A549 (cell line): ENCODE results near the gene DYNC1H1.

Source experiments
- JUN ChIP-seq, 2 experiments: fragments of >200 bp; sonication (Bioruptor Twin); formaldehyde crosslinking; IDR thresholded peaks; 2 replicates in 1 of 2; 3 replicates in 1 of 2; pipeline ENCODE4 v1.6.1; 2016 to 2017
- KDM1A ChIP-seq: fragments of 200-600 bp; sonication (generic); IDR thresholded peaks from 2 replicates; pipeline ENCODE4 v1.6.1; 2016; ENCODE audit warnings: low read depth, mild to moderate bottlenecking
- POLR2A ChIP-seq: IDR thresholded peaks from 2 replicates; pipeline ENCODE4 v1.6.1; 2012; ENCODE audit warnings: mild to moderate bottlenecking, low read length
- POLR2AphosphoS2 ChIP-seq: conservative IDR thresholded peaks from 2 replicates; pipeline ENCODE4 v1.6.1; 2012; ENCODE audit warnings: low read length, improper control_type of control experiment, inconsistent platforms
- RCOR1 ChIP-seq: fragments of 150-350 bp; IDR thresholded peaks from 2 replicates; pipeline ENCODE4 v1.6.1; 2014; ENCODE audit warnings: antibody characterized with exemption, low read length, low read depth
- RFX5 ChIP-seq: fragments of 450-650 bp; IDR thresholded peaks from 2 replicates; pipeline ENCODE4 v1.7.1; 2014; ENCODE audit warnings: antibody characterized with exemption, mild to moderate bottlenecking, moderate library complexity
- TF ChIP-seq, protein P1 (sequence below): fragments of 150-350 bp; IDR thresholded peaks from 2 replicates; pipeline ENCODE4 v1.6.1; 2014; ENCODE audit warnings: low read depth, mild to moderate bottlenecking, low read length
- TF ChIP-seq, protein P2 (sequence below): IDR thresholded peaks from 2 replicates; pipeline ENCODE4 v1.6.1; 2012
- TF ChIP-seq, protein P3 (sequence below): fragments of >200 bp; sonication (Bioruptor Twin); formaldehyde crosslinking; IDR thresholded peaks from 3 replicates; pipeline ENCODE4 v1.5.1; 2016
- TF ChIP-seq, protein P4 (sequence below): fragments of 450-650 bp; IDR thresholded peaks from 2 replicates; pipeline ENCODE4 v1.6.1; 2014; ENCODE audit warnings: antibody characterized with exemption

DNA sequence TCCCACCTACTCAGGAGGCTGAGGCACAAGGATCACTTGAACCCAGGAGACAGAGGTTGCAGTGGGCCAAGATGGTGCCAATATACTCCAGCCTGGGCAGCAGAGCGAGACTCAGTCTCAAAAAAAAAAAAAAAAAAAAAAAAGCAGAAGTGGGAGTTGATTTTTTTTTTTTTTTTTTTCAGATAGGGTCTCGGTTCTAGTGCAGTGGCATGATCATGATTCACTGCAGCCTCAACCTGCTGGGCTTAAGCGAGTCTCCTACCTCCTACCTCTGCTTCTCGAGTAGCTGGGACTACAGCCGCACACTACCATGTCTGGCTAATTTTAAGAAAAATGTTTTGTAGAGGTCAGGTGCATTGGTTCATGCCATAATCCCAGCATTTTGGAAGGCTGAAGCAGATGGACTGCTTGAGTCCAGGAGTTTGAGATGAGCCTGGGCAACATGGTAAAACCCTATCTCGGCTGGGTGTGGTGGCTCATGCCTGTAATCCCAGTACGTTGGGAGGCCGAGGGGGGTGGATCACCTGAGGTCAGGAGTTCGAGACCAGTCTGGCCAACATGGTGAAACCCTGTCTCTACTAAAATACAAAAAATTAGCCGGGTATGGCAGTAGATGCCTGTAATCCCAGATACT is 138.8 kb downstream of the DYNC1H1 start:
- TF ChIP-seq, protein P1, sequence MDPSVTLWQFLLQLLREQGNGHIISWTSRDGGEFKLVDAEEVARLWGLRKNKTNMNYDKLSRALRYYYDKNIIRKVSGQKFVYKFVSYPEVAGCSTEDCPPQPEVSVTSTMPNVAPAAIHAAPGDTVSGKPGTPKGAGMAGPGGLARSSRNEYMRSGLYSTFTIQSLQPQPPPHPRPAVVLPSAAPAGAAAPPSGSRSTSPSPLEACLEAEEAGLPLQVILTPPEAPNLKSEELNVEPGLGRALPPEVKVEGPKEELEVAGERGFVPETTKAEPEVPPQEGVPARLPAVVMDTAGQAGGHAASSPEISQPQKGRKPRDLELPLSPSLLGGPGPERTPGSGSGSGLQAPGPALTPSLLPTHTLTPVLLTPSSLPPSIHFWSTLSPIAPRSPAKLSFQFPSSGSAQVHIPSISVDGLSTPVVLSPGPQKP, result no peak
- TF ChIP-seq JUN (IDR thresholded peaks at IDR 0.05) (no peak), RFX5 (no peak), KDM1A (no peak), RCOR1 (no peak), POLR2A (no peak), POLR2AphosphoS2 (no peak)
- TF ChIP-seq, protein P2, sequence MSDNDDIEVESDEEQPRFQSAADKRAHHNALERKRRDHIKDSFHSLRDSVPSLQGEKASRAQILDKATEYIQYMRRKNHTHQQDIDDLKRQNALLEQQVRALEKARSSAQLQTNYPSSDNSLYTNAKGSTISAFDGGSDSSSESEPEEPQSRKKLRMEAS, result no peak
- TF ChIP-seq, protein P3, sequence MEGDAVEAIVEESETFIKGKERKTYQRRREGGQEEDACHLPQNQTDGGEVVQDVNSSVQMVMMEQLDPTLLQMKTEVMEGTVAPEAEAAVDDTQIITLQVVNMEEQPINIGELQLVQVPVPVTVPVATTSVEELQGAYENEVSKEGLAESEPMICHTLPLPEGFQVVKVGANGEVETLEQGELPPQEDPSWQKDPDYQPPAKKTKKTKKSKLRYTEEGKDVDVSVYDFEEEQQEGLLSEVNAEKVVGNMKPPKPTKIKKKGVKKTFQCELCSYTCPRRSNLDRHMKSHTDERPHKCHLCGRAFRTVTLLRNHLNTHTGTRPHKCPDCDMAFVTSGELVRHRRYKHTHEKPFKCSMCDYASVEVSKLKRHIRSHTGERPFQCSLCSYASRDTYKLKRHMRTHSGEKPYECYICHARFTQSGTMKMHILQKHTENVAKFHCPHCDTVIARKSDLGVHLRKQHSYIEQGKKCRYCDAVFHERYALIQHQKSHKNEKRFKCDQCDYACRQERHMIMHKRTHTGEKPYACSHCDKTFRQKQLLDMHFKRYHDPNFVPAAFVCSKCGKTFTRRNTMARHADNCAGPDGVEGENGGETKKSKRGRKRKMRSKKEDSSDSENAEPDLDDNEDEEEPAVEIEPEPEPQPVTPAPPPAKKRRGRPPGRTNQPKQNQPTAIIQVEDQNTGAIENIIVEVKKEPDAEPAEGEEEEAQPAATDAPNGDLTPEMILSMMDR, result no peak
- TF ChIP-seq, protein P4, sequence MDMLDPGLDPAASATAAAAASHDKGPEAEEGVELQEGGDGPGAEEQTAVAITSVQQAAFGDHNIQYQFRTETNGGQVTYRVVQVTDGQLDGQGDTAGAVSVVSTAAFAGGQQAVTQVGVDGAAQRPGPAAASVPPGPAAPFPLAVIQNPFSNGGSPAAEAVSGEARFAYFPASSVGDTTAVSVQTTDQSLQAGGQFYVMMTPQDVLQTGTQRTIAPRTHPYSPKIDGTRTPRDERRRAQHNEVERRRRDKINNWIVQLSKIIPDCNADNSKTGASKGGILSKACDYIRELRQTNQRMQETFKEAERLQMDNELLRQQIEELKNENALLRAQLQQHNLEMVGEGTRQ, result no peak
